Middle frontal gyrus (tissue), 1 donor: Measurements from ENCODE around the gene ATF7.
"Not testable (repeated sequence)": the region's sequence is repeated elsewhere in the genome, so short reads cannot be mapped to it uniquely, and the experiment has no call there.

Source experiments
- DNase-seq: peaks from one replicate; pipeline ENCODE4 v3.0.0-alpha.2; 2015; ENCODE audit warnings: low spot score; ENCODE audit errors: extremely low spot score

The ATF7 gene

GRCh38 chr12:53627919-53628318 is 1.7 kb upstream of the ATF7 start:
- no peak for DNase-seq

DNA sequence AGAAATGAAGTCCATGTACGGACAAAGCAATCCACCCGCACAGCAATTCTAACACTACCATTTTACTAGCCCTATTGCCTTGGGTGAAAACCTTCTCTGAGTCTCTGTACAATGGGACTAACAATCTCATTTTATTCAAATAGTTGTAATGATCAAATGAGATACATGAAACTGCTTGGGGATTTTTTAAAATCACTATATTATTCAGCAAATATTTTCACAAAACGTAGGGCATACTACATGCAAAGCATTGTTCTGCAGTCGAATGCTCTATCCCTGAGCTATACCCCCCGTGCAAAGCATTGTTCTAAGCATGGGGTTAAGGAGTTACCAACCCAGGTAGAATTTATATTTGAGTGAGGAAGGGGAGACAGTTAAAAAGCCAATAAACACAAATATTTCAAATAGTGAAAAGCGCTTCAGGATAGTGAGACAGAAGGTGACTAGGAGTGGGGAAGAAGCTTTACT is 554 bp upstream of the ATF7 start:
- no peak for DNase-seq

GRCh38 chr12:53625373-53625945 is 723 bp downstream of the ATF7 start:
- no peak for DNase-seq

DNA sequence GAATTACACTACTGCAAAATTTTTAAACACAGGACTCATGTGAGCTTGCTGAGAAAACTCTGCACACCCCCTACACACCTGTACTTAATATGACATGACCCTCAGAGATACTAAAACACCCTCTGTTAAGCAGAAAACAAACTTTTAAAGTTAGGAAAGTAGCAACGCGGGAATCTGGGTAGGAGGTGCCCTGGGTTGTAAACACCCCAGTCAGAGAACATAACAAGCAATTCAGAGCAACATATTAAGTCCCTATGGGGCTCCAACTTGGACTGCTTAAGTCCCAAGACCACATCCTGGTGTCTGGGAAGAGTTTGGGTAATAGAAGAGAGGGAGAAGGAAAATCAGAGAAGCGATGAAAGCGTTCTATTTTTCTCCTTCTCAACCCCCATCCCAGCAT is 1.2 kb downstream of the ATF7 start:
- DNase-seq, result no peak

GRCh38 chr12:53624458-53624857 is 1.7 kb downstream of the ATF7 start:
- no peak for DNase-seq

GRCh38 chr12:53623548-53624385 is 2.4 kb downstream of the ATF7 start:
- DNase-seq, result no peak

GRCh38 chr12:53622724-53623123 is 3.5 kb downstream of the ATF7 start:
- no peak for DNase-seq

DNA sequence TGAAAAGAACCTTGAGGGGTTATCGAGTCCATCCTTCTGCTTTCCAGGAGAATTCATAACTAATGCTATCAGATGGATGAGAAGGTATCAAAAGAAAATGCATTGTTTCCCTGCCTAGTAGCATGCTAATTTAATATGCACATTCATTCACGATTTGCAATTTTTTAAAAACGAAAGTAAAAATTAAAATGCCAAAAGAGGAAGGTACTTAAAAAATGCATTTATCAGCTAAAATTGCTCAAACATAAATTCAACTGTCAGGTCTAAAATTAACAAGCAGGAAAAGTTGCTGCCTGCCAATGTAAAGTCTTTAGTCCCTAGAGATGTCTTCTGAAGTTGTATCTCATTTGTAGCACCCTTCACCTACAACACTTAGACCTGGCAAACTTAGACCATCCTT is 7.9 kb downstream of the ATF7 start:
- no peak for DNase-seq

DNA sequence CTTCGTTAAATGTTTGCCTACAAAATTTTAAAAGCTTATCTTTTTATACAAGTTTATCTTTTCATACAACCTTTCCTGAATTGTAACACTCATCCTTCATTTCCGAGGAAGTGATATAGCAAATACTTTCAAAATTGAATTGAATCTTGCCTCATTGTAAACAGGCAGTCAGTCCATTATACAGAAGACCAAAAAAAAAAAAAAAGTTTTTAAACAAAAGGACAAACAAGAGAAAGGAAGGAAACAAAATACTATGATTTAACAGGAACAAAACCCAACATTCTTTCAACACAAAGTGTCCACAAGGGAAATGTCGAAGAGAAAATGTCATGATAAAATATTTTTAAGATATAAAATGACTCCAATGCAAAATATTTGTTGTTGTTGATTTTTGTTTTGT is 8.5 kb downstream of the ATF7 start:
- no peak for DNase-seq

DNA sequence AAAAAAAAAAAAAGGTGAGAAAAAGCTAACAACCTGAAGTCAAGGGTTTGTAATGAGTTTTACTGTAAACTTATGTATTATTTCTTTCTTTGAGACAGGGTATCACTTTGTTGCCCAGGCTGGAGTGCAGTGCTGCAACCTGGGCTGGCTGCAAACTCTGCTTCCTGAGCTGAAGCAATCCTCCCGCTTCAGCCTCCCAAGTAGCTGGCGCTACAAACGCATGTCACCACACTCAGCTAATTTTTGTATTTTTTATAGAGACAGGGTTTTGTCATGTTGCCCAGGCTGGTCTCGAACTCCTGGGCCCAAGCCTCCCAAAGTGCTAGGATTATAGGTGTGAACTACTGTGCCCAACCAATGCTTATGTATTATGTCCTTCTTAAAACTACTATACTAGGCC is 9.2 kb downstream of the ATF7 start:
- DNase-seq, result no peak

DNA sequence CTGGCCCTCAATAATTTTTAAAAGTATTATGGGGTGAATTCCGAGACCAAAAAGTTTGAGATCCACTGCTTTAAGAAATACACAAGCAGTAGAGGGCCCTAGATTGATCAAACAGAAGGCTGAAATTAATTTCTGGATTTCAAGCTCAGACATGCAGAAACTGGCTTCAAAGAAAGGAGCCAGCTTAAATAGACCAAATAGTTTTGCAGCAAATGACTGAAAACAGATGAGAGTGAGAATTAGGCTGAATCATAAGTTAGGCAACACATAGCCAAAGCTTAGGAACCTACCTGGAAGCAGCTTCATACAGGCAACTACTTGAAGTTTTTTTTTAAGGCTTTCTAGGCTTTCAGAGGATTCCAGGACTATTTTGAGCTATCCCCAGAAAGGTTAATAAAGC is 12.4 kb downstream of the ATF7 start:
- no peak for DNase-seq

DNA sequence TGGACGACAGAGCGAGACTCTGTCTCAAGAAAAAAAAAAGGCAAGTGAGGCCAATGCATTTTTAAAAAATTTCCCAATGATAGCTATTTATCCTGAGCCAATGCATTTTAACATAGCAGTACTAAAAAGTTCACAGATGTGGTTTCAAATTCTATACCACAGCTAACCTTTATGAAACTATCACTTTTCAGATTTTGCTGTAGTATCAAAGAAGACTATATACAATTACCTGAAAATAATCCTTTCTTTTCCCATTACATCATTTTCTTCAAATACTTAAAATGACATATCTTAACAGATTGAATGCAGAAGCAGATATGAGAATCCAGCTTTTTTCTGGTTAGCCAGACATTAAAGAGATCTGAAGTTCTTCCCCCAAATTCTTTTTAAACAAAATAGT is 13.2 kb downstream of the ATF7 start:
- no peak for DNase-seq

- no peak for DNase-seq
These were observed 14.9 kb downstream of the ATF7 start for GRCh38 chr12:53611304-53611703.

DNA sequence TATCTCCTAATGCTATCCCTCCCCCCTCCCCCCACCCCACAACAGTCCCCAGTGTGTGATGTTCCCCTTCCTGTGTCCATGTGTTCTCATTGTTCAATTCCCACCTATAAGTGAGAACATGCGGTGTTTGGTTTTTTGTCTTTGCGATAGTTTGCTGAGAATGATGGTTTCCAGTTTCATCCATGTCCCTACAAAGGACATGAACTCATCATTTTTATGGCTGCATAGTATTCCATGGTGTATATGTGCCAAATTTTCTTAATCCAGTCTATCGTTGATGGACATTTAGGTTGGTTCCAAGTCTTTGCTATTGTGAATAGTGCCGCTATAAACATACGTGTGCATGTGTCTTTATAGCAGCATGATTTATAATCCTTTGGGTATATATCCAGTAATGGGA is 19.5 kb downstream of the ATF7 start:
- DNase-seq, result not testable (repeated sequence)

- no peak for DNase-seq
These were observed 21.6 kb downstream of the ATF7 start for GRCh38 chr12:53604581-53604980.

DNA sequence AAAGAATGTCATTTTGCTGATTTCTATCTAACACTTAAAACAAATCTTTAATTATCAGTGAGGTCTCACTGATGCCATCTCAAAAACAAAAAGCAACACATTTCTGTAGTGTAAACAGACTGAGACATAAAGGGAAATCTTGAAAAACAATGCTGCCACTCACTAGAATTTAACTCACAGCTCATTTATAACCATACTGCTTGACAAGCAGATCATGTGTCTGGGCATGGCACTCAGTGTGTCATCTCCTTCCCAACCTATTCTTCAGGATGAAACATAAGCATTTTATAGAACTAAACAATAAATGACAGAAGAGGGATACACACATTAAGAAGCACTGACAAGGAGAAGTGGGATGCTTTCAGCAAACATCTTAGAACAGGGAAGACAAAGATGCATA is 22.4 kb downstream of the ATF7 start:
- no peak for DNase-seq

DNA sequence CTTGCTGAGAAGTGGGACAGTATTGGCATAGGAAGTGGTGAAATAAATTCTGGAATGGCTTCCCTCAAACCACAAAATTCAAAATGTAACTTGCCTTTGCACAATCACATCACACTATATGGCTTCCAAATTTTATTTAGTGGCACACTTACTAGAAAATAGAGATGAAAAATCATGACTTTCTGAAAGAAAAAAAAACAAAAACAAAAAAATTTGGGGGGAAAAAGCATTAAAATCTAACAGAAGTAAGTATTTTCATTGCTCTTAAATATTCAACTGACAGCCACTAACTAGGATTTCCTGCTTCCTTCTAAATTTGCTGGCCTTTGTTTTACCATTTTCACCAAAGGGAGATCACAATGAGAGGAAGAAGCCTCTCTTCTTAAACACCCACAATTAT is 23.0 kb downstream of the ATF7 start:
- no peak for DNase-seq

GRCh38 chr12:53602176-53602864 is 23.9 kb downstream of the ATF7 start:
- no peak for DNase-seq

- no peak for DNase-seq
These were observed 24.8 kb downstream of the ATF7 start for GRCh38 chr12:53601296-53601847.

DNA sequence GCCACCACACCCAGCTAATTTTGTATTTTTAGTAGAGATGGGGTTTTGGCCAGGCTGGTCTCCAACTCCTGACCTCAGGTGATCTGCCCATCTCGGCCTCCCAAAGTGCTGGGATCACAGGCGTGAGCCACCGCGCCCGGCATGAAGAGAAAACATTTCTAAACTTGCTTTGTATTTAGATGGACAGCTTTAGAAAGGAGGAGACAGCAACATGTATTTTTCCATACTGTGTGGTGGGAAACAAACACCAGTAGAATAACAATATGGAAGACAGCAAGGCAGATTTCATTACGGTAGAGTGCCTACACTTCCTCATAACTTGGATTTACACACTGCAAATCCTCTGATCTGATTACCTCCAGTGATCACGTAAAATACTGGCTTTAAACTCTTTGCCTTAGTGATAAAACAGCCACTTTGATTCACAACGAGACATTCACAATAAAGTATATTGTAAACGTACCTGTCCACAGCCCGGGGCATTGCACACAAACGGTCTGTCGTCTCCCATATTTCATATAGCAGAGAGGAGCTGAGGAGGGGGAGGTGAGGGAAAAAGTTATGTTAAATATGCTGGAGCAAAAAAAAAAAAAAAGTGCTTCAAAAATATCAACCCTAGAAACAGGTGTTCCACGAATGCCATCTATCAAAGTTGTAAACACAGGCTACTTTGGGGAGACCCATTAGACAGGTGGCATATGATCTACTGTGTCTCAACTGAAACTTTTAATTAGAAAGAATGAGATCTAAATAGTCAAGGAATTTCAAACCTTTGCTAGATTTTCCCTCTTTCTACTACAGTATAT is 25.5 kb downstream of the ATF7 start:
- no peak for DNase-seq

- DNase-seq, result no peak
These were observed 26.6 kb downstream of the ATF7 start for GRCh38 chr12:53599579-53599978.
